SU-DHL-6 (cell line): ENCODE results near the gene COL20A1.

Experiments
- CTCF ChIP-seq: fragments of 200-600 bp; sonication (generic); IDR thresholded peaks from one replicate; pipeline ENCODE4 v1.5.1; 2017; ENCODE audit warnings: antibody characterized with exemption, mild to moderate bottlenecking, low read length, moderate library complexity; ENCODE audit not compliant: insufficient read depth, poor library complexity, severe bottlenecking
- EZH2phosphoT487 ChIP-seq: fragments of 200-600 bp; sonication (generic), shearing (Covaris generic); conservative IDR thresholded peaks from 2 replicates; pipeline ENCODE4 v1.6.1; 2018; ENCODE audit warnings: mild to moderate bottlenecking, antibody characterized with exemption, low read length, moderate library complexity, mixed read lengths

DNA sequence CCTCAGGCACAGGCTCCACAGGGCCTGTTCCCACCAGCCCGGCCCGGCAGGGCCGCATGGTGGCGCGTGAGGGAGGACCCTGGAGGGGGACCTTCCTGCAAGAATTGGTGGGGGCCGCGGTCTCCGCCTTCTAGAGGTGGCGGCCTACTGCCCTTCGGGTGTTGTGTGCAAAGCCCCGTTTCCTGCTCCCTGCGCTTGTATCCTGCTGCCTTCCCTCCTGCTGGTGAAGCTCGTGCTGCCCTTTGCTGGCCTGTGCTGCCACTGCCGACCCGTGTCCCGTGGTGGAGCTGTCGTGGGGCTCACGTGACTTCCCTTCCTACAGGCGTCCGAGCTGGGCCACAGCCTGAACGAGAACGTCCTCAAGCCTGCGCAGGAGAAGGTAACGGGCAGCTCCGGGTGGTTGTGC lies 8.4 kb upstream of the COL20A1 start:
- TF ChIP-seq CTCF (no peak), EZH2phosphoT487 (no peak)
